ENCODE results near the gene LRRC34.

DNA sequence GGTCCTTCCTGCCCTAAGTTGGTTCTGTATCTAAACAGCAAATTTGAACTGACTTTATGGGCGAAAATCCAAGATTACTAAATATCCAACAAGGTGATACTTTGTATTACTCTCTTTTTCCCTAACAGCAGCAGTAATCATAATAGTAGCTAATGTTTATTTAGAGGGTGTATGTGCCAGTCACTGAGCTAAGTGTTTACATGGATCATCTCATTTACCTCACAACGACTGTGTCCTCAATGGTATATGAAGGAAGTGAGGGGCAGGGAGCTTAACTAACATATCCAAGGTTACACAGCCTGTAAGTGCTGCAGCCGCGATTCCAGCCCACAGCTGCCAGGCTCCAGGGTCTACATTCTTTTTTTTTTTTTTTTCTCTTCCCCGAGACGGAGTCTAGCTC is 10.3 kb upstream of the LRRC34 start:
- TF ChIP-seq, protein P1, sequence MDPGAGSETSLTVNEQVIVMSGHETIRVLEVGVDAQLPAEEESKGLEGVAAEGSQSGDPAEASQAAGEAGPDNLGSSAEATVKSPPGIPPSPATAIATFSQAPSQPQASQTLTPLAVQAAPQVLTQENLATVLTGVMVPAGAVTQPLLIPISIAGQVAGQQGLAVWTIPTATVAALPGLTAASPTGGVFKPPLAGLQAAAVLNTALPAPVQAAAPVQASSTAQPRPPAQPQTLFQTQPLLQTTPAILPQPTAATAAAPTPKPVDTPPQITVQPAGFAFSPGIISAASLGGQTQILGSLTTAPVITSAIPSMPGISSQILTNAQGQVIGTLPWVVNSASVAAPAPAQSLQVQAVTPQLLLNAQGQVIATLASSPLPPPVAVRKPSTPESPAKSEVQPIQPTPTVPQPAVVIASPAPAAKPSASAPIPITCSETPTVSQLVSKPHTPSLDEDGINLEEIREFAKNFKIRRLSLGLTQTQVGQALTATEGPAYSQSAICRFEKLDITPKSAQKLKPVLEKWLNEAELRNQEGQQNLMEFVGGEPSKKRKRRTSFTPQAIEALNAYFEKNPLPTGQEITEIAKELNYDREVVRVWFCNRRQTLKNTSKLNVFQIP (CRISPR knock-in tag; IDR thresholded peaks at IDR 0.05; ENCODE audit: borderline replicate concordance, low read depth), result no peak
- TF ChIP-seq ZNF565 (CRISPR knock-in tag; conservative IDR thresholded peaks at IDR 0.05; ENCODE audit: low read depth), result no peak
- TF ChIP-seq, protein P2, sequence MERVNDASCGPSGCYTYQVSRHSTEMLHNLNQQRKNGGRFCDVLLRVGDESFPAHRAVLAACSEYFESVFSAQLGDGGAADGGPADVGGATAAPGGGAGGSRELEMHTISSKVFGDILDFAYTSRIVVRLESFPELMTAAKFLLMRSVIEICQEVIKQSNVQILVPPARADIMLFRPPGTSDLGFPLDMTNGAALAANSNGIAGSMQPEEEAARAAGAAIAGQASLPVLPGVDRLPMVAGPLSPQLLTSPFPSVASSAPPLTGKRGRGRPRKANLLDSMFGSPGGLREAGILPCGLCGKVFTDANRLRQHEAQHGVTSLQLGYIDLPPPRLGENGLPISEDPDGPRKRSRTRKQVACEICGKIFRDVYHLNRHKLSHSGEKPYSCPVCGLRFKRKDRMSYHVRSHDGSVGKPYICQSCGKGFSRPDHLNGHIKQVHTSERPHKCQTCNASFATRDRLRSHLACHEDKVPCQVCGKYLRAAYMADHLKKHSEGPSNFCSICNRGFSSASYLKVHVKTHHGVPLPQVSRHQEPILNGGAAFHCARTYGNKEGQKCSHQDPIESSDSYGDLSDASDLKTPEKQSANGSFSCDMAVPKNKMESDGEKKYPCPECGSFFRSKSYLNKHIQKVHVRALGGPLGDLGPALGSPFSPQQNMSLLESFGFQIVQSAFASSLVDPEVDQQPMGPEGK (CRISPR knock-in tag; IDR thresholded peaks at IDR 0.05; ENCODE audit: borderline replicate concordance), result no peak

Measured in SK-N-SH treated with all-trans-retinoic acid at 6 μM for 48 hours (cell line).